GM23248 (cell line): Measurements from ENCODE around the gene MBD4.

ENCODE experiments used
- EZH2 ChIP-seq: fragments of 200-600 bp; sonication (generic); IDR thresholded peaks from 2 replicates; pipeline ENCODE4 v1.6.1; 2018; ENCODE audit warnings: antibody characterized with exemption, mild to moderate bottlenecking; ENCODE audit not compliant: insufficient read depth, poor library complexity, severe bottlenecking
- EZH2phosphoT487 ChIP-seq: fragments of 200-600 bp; sonication (generic); IDR thresholded peaks from 2 replicates; pipeline ENCODE4 v1.6.1; 2018; ENCODE audit warnings: antibody characterized with exemption, moderate library complexity, mild to moderate bottlenecking, low read depth; ENCODE audit not compliant: insufficient read depth

GRCh38 chr3:129429080-129429451, 10.7 kb downstream of the MBD4 start:
- TF ChIP-seq EZH2phosphoT487 (no peak), EZH2 (no peak)
